ENCODE results near the gene OTUD4.

GRCh38 chr4:145156986-145157385 is 23.4 kb downstream of the OTUD4 start:
- TF ChIP-seq CTCF (IDR thresholded peaks at IDR 0.05): no peak
- TF ChIP-seq POLR2A (IDR thresholded peaks at IDR 0.05): no peak

All from Peyer's patch (tissue), 4 donors.